Lung (tissue), 12 donors: ENCODE measurements around the gene TREM1. TPM values are rescaled to one million over a fixed set of nuclear protein-coding genes. Genes with fewer than 3 reads are reported as not detected.

Experiments
- ATAC-seq: fragments of 200-7000 bp; cut with Tn5 transposase; one replicate; pipeline ENCODE4 v1.9.1; 2020; ENCODE audit warnings: moderate number of reproducible peaks; ENCODE audit not compliant: insufficient read depth, low FRiP score
- DNase-seq, 3 donors: peaks; one replicate each; pipeline ENCODE4 v3.0.0-alpha.2; 2013 to 2017
- H3K27ac ChIP-seq, 2 donors: one replicate each; pipeline ENCODE4 v1.5.1; 2013; ENCODE audit warnings: mild to moderate bottlenecking in 2 of 2, moderate library complexity in 2 of 2, control low read depth in 1 of 2, inconsistent platforms in 1 of 2, low read depth in 1 of 2, low read length in 1 of 2
- H3K27me3 ChIP-seq, 3 donors: one replicate each; pipeline ENCODE4 v1.5.1; 2013; ENCODE audit warnings: low read length in 2 of 3; ENCODE audit not compliant: control insufficient read depth in 3 of 3, insufficient read depth in 3 of 3
- H3K36me3 ChIP-seq, 4 donors: one replicate each; pipeline ENCODE4 v1.5.1; 2013; ENCODE audit warnings: low read length in 4 of 4, mild to moderate bottlenecking in 1 of 4, moderate library complexity in 1 of 4; ENCODE audit not compliant: control insufficient read depth in 4 of 4, insufficient read depth in 4 of 4
- H3K4me1 ChIP-seq, 5 donors: one replicate each; pipeline ENCODE4 v1.5.1; 2013; ENCODE audit warnings: low read length in 5 of 5, mild to moderate bottlenecking in 2 of 5, moderate library complexity in 1 of 5; ENCODE audit not compliant: control insufficient read depth in 5 of 5, insufficient read depth in 5 of 5
- H3K4me3 ChIP-seq: one replicate; pipeline ENCODE4 v1.5.1; 2013; ENCODE audit warnings: mild to moderate bottlenecking, control low read depth, moderate library complexity
- H3K9ac ChIP-seq, 2 donors: one replicate each; pipeline ENCODE4 v1.5.1; 2013; ENCODE audit warnings: low read length in 2 of 2, control low read depth in 1 of 2; ENCODE audit not compliant: insufficient read depth in 1 of 2
- H3K9me3 ChIP-seq, 4 donors: one replicate each; pipeline ENCODE4 v1.5.1; 2013; ENCODE audit warnings: low read length in 3 of 4, mild to moderate bottlenecking in 1 of 4, moderate library complexity in 1 of 4; ENCODE audit not compliant: control insufficient read depth in 4 of 4, insufficient read depth in 3 of 4
- WGBS, 2 donors: extraction: QIAGEN DNeasy Blood & Tissue Kit; methylation state at CpG; one replicate each; pipeline ENCODE4 v1.1.7; 2013; 5-methylcytosine and 5-hydroxymethylcytosine counted together
- polyA plus RNA-seq, 2 donors: library from polyadenylated mRNA; stranded (reverse); fragments of 200-250 nt; gene quantifications; one replicate each; pipeline ENCODE4 v1.2.1, GENCODE V29; 2013
- total RNA-seq, 2 donors: library from RNA; depleted of rRNA in 1 of 2; stranded (reverse); fragments of >200 nt in 1 of 2; gene quantifications; one replicate each; pipeline ENCODE4 v1.2.1, GENCODE V29; 2014 to 2021
- TF ChIP-seq, protein P1 (sequence below): IDR thresholded peaks from 2 replicates; pipeline ENCODE4 v1.5.1; 2012; ENCODE audit warnings: mild to moderate bottlenecking; ENCODE audit errors: control extremely low read depth, extremely low read depth
- donor health status: control.
- donor health status: control.
- donor health status: Bipolar disorder and iron deficiency.
- donor health status: healthy.
- donor health status: DM: yes; HTN: yes; CAD: no.

TREM1 gene
- total and polyA plus RNA-seq, 4 donors = 17.4 to 112 (median 82.6) TPM

DNA sequence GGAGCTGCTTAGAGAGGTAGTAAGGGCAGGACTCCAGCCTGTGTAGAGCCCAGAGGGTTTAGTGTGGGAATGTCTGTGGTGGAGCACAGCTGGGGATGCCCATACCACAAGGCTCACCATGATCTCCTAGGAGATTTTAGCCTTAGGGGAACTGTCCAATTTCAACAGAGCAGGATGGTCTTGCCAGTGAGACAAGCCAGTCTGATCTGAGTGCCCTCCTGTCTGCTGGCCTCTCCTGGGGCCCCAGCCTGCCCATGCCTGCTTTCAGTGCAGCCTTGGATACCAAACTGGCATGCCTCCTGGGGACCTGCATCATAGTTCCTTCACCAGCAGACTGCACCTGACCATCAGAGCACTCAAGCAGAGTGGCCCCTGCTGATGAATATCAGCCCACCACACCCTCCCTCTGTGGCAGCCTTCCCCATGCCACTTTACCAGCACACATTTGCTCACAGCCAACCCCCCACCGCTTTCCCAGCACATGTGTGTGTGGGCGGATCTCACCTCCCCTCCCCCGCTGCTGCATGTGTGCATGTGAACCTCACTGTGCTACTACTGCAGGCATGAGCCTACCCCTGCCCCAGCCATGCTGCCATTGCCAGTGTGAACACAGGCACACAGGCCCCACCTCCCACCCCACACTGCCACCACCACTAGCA, 7.9 kb upstream of the TREM1 start:
- 85 to 93% methylated on average over 3 of the region's 3 CpGs for WGBS, 2 donors
- no peak overlapping the region for H3K9ac ChIP-seq
- H3K4me3 ChIP-seq = no peak overlapping the region
- H3K27me3 ChIP-seq = no peaks in the 10 kb centered on the region
- TF ChIP-seq, protein P1, sequence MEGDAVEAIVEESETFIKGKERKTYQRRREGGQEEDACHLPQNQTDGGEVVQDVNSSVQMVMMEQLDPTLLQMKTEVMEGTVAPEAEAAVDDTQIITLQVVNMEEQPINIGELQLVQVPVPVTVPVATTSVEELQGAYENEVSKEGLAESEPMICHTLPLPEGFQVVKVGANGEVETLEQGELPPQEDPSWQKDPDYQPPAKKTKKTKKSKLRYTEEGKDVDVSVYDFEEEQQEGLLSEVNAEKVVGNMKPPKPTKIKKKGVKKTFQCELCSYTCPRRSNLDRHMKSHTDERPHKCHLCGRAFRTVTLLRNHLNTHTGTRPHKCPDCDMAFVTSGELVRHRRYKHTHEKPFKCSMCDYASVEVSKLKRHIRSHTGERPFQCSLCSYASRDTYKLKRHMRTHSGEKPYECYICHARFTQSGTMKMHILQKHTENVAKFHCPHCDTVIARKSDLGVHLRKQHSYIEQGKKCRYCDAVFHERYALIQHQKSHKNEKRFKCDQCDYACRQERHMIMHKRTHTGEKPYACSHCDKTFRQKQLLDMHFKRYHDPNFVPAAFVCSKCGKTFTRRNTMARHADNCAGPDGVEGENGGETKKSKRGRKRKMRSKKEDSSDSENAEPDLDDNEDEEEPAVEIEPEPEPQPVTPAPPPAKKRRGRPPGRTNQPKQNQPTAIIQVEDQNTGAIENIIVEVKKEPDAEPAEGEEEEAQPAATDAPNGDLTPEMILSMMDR = no peak
- peaks cover 0 to 5% (median 0%) of the 10 kb centered on the region in 5 donors for H3K4me1 ChIP-seq
- no peaks in the 10 kb centered on the region for H3K36me3 ChIP-seq
- no peak overlapping the region for H3K27ac ChIP-seq
- DNase-seq (no peak), ATAC-seq (no peak)
- no peaks in the 10 kb centered on the region for H3K9me3 ChIP-seq

DNA sequence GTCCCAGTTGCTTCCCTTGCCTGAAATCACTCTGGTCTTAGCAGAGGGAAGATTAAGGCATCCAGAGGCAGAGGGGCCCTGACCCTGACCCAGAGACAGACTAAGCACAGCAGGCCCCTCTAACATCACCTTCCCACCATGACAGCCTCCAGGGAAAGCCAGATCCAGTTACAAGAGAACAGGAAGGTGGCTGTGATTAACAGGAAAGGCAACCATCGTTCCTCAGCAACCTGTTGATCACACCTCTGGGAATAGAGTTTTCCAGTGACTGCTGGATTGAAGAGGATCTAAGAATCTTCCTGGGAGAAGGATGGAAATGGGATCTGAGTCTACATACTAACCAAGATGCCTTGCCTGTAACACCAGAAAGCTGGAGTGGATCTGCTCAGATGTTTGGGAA, 5.2 kb upstream of the TREM1 start:
- no peak for DNase-seq
- Histone ChIP-seq H3K9me3 (no peaks in the 10 kb centered on the region), H3K9ac (no peak overlapping the region), H3K27ac (no peak overlapping the region), H3K4me1 (peaks cover 0 to 5% (median 2%) of the 10 kb centered on the region in 5 donors), H3K27me3 (peaks cover 0 to 2% (median 0%) of the 10 kb centered on the region in 3 donors), H3K4me3 (no peak overlapping the region), H3K36me3 (no peaks in the 10 kb centered on the region)
- TF ChIP-seq, protein P1 = no peak
- no peak for ATAC-seq
- WGBS, 2 donors = 51 to 57% methylated on average over 1 of the region's 1 CpG

DNA sequence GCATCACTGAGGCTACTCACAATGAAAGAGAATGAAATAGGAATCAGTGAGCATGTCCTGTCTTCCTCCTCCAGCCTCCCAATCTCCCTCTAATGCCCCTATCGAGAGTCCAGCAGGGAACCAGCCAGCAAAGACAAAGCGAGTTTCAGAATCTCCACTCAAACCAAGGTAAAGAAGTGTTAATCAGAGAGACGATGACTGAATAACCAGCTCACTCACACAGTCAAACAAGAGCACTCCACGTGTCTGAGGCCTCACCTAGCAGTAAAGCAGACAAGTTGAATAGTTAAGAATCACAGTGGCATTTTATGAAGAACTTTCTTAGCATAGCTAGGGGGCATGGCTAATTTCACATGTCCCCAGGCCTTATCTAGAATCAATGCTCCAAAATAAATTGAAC, 3.3 kb upstream of the TREM1 start:
- ATAC-seq (no peak), DNase-seq (peak in 1 of 3 donors; percentile 6)
- TF ChIP-seq, protein P1 = no peak
- Histone ChIP-seq H3K27me3 (peaks cover 0 to 2% (median 0%) of the 10 kb centered on the region in 3 donors), H3K36me3 (no peaks in the 10 kb centered on the region), H3K4me1 (peaks cover 0 to 5% (median 2%) of the 10 kb centered on the region in 5 donors), H3K27ac (peak overlapping the region in 1 of 2 donors; percentile 44), H3K9ac (no peak overlapping the region), H3K9me3 (no peaks in the 10 kb centered on the region), H3K4me3 (no peak overlapping the region)
- WGBS, 2 donors = 67 to 82% methylated on average over 4 of the region's 4 CpGs

DNA sequence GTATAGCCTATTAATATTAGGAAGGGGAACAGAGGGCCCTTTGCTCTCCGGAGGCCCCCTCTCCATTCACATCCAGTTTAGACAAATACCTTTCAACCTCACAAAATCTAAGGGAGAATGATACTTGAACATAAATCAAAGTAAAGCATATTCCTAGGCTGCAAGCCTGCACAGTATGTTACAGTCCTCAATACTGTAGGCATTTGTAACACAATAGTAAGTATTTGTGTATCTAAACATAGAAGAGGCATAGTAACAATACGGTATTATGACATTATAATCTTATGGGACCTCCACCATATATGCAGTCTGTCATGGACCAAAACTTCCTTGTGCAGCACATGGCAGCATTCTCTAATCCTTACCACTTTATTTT, 2.3 kb upstream of the TREM1 start:
- WGBS, 2 donors = 69 to 86% methylated on average over 2 of the region's 2 CpGs
- Histone ChIP-seq H3K36me3 (no peaks in the 10 kb centered on the region), H3K4me1 (peaks cover 0 to 8% (median 2%) of the 10 kb centered on the region in 5 donors), H3K9ac (no peak overlapping the region), H3K27me3 (peaks cover 0 to 2% (median 0%) of the 10 kb centered on the region in 3 donors), H3K4me3 (no peak overlapping the region), H3K9me3 (no peaks in the 10 kb centered on the region), H3K27ac (no peak overlapping the region)
- TF ChIP-seq, protein P1 = no peak
- ATAC-seq (no peak), DNase-seq (no peak)
